H1 (cell line): ENCODE data around the gene GPATCH2.

Experiments used
- CHD2 ChIP-seq: IDR thresholded peaks from 2 replicates; pipeline ENCODE4 v1.6.1; 2012; ENCODE audit warnings: low read length, improper control_type of control experiment
- CREB1 ChIP-seq: IDR thresholded peaks from 2 replicates; pipeline ENCODE4 v1.6.1; 2012; ENCODE audit warnings: inconsistent platforms
- CTCF ChIP-seq, 3 experiments: IDR thresholded peaks; 1 replicate in 2 of 3; 2 replicates in 1 of 3; pipeline versions ENCODE4 v1.5.1 to v1.6.1; 2011; ENCODE audit warnings: low read length in 3 of 3, mild to moderate bottlenecking in 3 of 3, inconsistent platforms in 2 of 3, low read depth in 1 of 3, moderate library complexity in 1 of 3; ENCODE audit not compliant: insufficient read depth in 1 of 3; ENCODE audit errors: control extremely low read depth in 1 of 3
- EZH2 ChIP-seq: fragments of 200-600 bp; sonication (generic); IDR thresholded peaks from 2 replicates; pipeline ENCODE4 v1.7.1; 2012; ENCODE audit warnings: low read depth, mild to moderate bottlenecking, moderate library complexity, low read length, inconsistent platforms; ENCODE audit not compliant: severe bottlenecking
- JUN ChIP-seq: IDR thresholded peaks from 2 replicates; pipeline ENCODE4 v1.6.1; 2011; ENCODE audit warnings: low read depth, mild to moderate bottlenecking, improper control_type of control experiment, low read length
- JUND ChIP-seq: IDR thresholded peaks from 2 replicates; pipeline ENCODE4 v1.6.1; 2011; ENCODE audit warnings: mild to moderate bottlenecking, improper control_type of control experiment, low read length
- POLR2A ChIP-seq, 2 experiments: IDR thresholded peaks; 1 replicate in 1 of 2; 2 replicates in 1 of 2; pipeline ENCODE4 v1.6.1; 2011; ENCODE audit warnings: low read depth in 2 of 2, low read length in 2 of 2, mild to moderate bottlenecking in 2 of 2; ENCODE audit errors: control extremely low read depth in 1 of 2
- POLR2AphosphoS5 ChIP-seq: IDR thresholded peaks from 2 replicates; pipeline ENCODE4 v1.6.1; 2011; ENCODE audit warnings: low read depth, low read length
- RNF2 ChIP-seq: fragments of 200-900, 300-1000 bp; sonication (generic); IDR thresholded peaks from 2 replicates; pipeline ENCODE4 v1.7.1; 2016; ENCODE audit warnings: borderline replicate concordance, low read depth, mild to moderate bottlenecking, antibody characterized with exemption, low read length; ENCODE audit not compliant: poor library complexity, severe bottlenecking; ENCODE audit errors: missing control alignments
- SP2 ChIP-seq: IDR thresholded peaks from 2 replicates; pipeline ENCODE4 v1.6.1; 2012; ENCODE audit warnings: mild to moderate bottlenecking, low read length, inconsistent platforms

- no peak for TF ChIP-seq CTCF (IDR thresholded peaks at IDR 0.05; ENCODE audit: control extremely low read depth in 1 of 3, insufficient read depth in 1 of 3, low read depth in 1 of 3, low read length in 3 of 3)
- TF ChIP-seq CREB1: no peak
- no peak for TF ChIP-seq POLR2AphosphoS5
- no peak for TF ChIP-seq JUND
- no peak for TF ChIP-seq JUN
- no peak for TF ChIP-seq POLR2A (IDR thresholded peaks at IDR 0.05; ENCODE audit: control extremely low read depth in 1 of 2, low read depth in 2 of 2, low read length in 2 of 2)
- TF ChIP-seq CHD2: no peak
- TF ChIP-seq SP2: no peak
- no peak for TF ChIP-seq EZH2
- no peak for TF ChIP-seq RNF2
Observed at GRCh38 chr1:217462159-217462558, 168.7 kb downstream of the GPATCH2 start.
